Measurements from ENCODE around the gene NLK. TPM values are rescaled to one million over a fixed set of nuclear protein-coding genes. Genes with fewer than 3 reads are reported as not detected.

Gene NLK
- polyA plus RNA-seq, 1 experiment: 24.5 TPM

DNA sequence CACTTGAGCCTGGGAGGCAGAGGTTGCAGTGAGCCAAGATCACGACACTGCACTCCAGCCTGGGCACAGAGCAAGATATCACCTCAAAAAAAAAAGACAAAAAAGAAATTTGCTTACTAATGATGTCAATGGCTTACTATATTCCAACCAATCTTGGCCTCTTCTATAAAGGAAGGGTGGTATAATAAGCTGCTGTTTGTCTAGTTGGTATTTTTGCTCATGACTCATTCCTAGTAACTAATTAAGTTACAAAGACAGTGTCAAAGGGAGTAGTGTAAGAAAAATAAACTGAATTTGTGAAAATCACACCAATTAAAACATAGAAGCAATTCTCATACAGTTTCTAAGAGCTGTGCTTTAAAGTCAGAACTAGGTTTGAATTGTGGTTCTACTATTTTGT, 82.5 kb downstream of the NLK start:
- ChIA-PET CTCF (no interaction called here), POLR2A (interaction anchor here (0.7 kb wide), 1 partner anchor 82 kb away, joined by 3 read pairs; no protein-coding TSS in a partner anchor)
- TF ChIP-seq, protein P1, sequence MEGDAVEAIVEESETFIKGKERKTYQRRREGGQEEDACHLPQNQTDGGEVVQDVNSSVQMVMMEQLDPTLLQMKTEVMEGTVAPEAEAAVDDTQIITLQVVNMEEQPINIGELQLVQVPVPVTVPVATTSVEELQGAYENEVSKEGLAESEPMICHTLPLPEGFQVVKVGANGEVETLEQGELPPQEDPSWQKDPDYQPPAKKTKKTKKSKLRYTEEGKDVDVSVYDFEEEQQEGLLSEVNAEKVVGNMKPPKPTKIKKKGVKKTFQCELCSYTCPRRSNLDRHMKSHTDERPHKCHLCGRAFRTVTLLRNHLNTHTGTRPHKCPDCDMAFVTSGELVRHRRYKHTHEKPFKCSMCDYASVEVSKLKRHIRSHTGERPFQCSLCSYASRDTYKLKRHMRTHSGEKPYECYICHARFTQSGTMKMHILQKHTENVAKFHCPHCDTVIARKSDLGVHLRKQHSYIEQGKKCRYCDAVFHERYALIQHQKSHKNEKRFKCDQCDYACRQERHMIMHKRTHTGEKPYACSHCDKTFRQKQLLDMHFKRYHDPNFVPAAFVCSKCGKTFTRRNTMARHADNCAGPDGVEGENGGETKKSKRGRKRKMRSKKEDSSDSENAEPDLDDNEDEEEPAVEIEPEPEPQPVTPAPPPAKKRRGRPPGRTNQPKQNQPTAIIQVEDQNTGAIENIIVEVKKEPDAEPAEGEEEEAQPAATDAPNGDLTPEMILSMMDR (IDR thresholded peaks at IDR 0.05; ENCODE audit: low read depth, low read length): no peak
- Histone ChIP-seq H3K9me3 (ENCODE audit: control insufficient read depth, insufficient read depth, low read length) (no peaks in the 10 kb centered on the region), H3K27ac (ENCODE audit: low read depth, low read length) (no peak overlapping the region), H3K27me3 (ENCODE audit: control insufficient read depth, insufficient read depth, low read length) (no peaks in the 10 kb centered on the region), H3K4me3 (ENCODE audit: low read depth, low read length) (no peak overlapping the region)
- no peak for DNase-seq (ENCODE audit: low read depth, low spot score)

DNA sequence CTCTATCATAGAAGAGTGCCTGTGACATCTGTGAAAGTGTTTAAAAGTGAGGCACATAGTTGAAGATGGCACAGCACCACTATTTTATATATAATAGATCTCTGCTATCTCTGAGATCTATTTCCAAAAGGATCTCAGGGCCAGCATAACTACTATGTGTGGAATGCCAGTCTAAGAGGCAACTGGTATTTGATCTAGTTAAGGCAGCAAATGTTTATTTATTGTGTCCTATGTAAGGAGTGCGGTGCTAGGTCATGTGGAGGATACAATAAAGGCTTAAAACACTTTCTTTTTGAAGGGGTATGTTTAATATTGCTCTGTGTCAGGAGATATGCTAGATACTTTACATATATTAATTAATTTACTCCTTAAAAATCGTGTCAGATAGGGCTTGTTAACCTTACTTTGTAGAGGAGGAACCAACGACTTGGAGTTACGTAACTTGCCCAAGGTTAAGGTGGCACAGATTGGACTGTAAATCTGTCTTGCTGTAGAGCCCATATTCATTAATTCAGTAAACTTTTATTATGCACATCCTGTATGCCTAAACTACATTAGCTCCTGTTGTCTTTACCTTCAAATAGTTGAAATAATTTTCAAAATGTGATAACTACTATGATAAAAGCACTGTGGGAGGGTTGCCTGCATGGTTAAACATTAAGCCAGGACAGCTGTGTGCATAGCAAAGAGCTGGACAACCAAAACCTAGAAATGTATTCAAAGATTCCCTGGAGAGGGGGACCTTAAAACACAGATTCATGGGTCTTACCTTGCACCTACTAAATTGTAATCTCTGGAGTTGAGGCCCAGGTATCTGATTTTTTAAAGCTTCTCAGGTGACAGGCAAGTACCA, 83.3 kb downstream of the NLK start:
- Histone ChIP-seq H3K27ac (ENCODE audit: low read depth, low read length) (no peak overlapping the region), H3K27me3 (ENCODE audit: control insufficient read depth, insufficient read depth, low read length) (no peaks in the 10 kb centered on the region), H3K9me3 (ENCODE audit: control insufficient read depth, insufficient read depth, low read length) (no peaks in the 10 kb centered on the region), H3K4me3 (ENCODE audit: low read depth, low read length) (no peak overlapping the region)
- ChIA-PET POLR2A (interaction anchor here (0.7 kb wide), 1 partner anchor 82 kb away, joined by 3 read pairs; no protein-coding TSS in a partner anchor), CTCF (no interaction called here)
- DNase-seq (ENCODE audit: low read depth, low spot score): no peak
- TF ChIP-seq, protein P1 (IDR thresholded peaks at IDR 0.05; ENCODE audit: low read depth, low read length): no peak

DNA sequence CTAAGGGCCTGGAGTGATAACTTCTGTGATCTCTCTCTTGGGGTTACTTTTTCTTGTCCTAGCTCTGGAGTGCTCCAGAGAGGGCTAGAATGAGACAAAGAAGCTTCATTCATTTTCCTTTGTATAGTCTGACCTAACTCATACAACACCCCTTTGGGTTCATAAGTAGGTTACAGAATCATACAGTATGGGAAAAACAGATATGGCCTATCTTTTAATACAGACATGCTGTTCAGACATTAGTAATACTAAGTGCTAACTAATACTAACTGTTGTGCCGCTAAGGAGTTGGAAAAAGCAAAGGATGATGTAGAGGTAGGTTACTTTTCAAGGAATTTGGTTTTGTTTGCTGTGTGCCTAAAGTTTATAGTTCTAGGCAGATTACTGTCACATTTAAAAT, 84.7 kb downstream of the NLK start:
- DNase-seq (ENCODE audit: low read depth, low spot score): no peak
- Histone ChIP-seq H3K9me3 (ENCODE audit: control insufficient read depth, insufficient read depth, low read length) (no peaks in the 10 kb centered on the region), H3K27ac (ENCODE audit: low read depth, low read length) (no peak overlapping the region), H3K4me3 (ENCODE audit: low read depth, low read length) (no peak overlapping the region), H3K27me3 (ENCODE audit: control insufficient read depth, insufficient read depth, low read length) (no peaks in the 10 kb centered on the region)
- TF ChIP-seq, protein P1 (IDR thresholded peaks at IDR 0.05; ENCODE audit: low read depth, low read length): no peak
- ChIA-PET POLR2A (no interaction called here), CTCF (no interaction called here)

DNA sequence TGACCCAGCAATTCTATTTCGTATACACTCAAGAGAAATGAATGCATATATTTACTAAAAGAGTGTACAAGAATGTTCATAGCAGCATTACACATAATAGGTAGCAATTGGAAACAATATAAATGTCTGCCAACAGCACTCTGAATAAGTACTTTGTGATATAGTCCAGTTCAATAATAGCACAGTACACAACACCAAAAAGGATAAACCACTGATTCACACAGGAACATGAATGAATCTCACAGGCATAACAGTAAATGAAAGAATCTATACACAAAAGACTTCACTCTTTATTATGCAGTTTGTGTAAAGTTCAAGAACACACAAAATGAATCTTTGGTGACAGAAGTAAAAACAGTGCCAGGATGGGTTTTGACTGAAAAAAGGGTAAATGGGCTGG, 86.3 kb downstream of the NLK start:
- H3K27ac ChIP-seq (ENCODE audit: low read depth, low read length): no peak overlapping the region
- H3K4me3 ChIP-seq (ENCODE audit: low read depth, low read length): no peak overlapping the region
- CTCF ChIA-PET: no interaction called here
- H3K9me3 ChIP-seq (ENCODE audit: control insufficient read depth, insufficient read depth, low read length): no peaks in the 10 kb centered on the region
- no peak for DNase-seq (ENCODE audit: low read depth, low spot score)
- no peaks in the 10 kb centered on the region for H3K27me3 ChIP-seq (ENCODE audit: control insufficient read depth, insufficient read depth, low read length)
- POLR2A ChIA-PET: no interaction called here
- TF ChIP-seq, protein P1 (IDR thresholded peaks at IDR 0.05; ENCODE audit: low read depth, low read length): no peak

DNA sequence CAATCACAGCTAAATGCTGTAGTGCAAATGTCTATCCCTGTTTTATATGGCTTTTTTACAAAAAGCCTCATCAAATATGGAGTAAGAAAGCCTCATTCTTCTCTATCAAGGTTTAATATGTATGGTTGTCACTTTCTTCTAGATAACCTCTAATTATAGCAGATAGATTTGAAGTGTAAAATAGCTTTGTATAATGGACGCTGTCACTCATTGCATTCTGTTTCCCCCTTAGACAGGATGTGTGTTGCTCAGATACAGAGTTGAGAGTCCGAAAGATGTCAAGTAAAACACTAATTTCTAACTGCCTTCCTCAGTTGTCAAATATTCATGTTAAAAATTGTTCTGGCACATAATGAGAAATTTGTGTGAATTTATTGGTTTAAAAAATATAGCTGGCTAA, 88.0 kb downstream of the NLK start:
- no peak overlapping the region for H3K27ac ChIP-seq (ENCODE audit: low read depth, low read length)
- no peak overlapping the region for H3K4me3 ChIP-seq (ENCODE audit: low read depth, low read length)
- TF ChIP-seq, protein P1 (IDR thresholded peaks at IDR 0.05; ENCODE audit: low read depth, low read length): no peak
- H3K27me3 ChIP-seq (ENCODE audit: control insufficient read depth, insufficient read depth, low read length): no peaks in the 10 kb centered on the region
- no peaks in the 10 kb centered on the region for H3K9me3 ChIP-seq (ENCODE audit: control insufficient read depth, insufficient read depth, low read length)
- ChIA-PET POLR2A (no interaction called here), CTCF (interaction anchor here (1.2 kb wide), 1 partner anchor 236 kb away, joined by 4 read pairs; no protein-coding TSS in a partner anchor)
- no peak for DNase-seq (ENCODE audit: low read depth, low spot score)
